Liver (tissue), 3 donors: Measurements from ENCODE around the gene ARPC1A.

Experiments
- ATF3 ChIP-seq: IDR thresholded peaks from 2 replicates; pipeline ENCODE4 v1.6.1; 2016; ENCODE audit warnings: antibody characterized with exemption
- CTCF ChIP-seq: fragments of 150-350 bp; IDR thresholded peaks from 2 replicates; pipeline ENCODE4 v1.5.1; 2017; ENCODE audit warnings: improper control_type of control experiment, low read depth, low read length; ENCODE audit not compliant: missing input control
- EGR1 ChIP-seq, 2 donors: IDR thresholded peaks; 2 replicates each; pipeline ENCODE4 v1.6.1; 2016 to 2018; ENCODE audit warnings: antibody characterized with exemption in 2 of 2, low read depth in 2 of 2
- FOXA1 ChIP-seq: IDR thresholded peaks from 2 replicates; pipeline ENCODE4 v1.6.1; 2016; ENCODE audit warnings: antibody characterized with exemption
- GABPA ChIP-seq, 2 donors: IDR thresholded peaks in 1 of 2; conservative IDR thresholded peaks in 1 of 2; 2 replicates each; pipeline ENCODE4 v1.6.1; 2016; ENCODE audit warnings: antibody characterized with exemption in 2 of 2, mild to moderate bottlenecking in 1 of 2, moderate library complexity in 1 of 2
- JUND ChIP-seq, 2 donors: IDR thresholded peaks; 2 replicates each; pipeline ENCODE4 v1.6.1; 2016; ENCODE audit warnings: antibody characterized with exemption in 2 of 2
- MAX ChIP-seq: IDR thresholded peaks from 2 replicates; pipeline ENCODE4 v1.6.1; 2016; ENCODE audit warnings: antibody characterized with exemption
- NR2F2 ChIP-seq: IDR thresholded peaks from 2 replicates; pipeline ENCODE4 v1.6.1; 2016; ENCODE audit warnings: antibody characterized with exemption
- RAD21 ChIP-seq, 2 donors: IDR thresholded peaks; 2 replicates each; pipeline ENCODE4 v1.6.1; 2016; ENCODE audit warnings: antibody characterized with exemption in 2 of 2, mild to moderate bottlenecking in 2 of 2
- REST ChIP-seq: IDR thresholded peaks from 2 replicates; pipeline ENCODE4 v1.6.1; 2016; ENCODE audit warnings: antibody characterized with exemption, mild to moderate bottlenecking
- TAF1 ChIP-seq: conservative IDR thresholded peaks from 2 replicates; pipeline ENCODE4 v1.6.1; 2016; ENCODE audit warnings: antibody characterized with exemption, mild to moderate bottlenecking
- YY1 ChIP-seq: IDR thresholded peaks from 2 replicates; pipeline ENCODE4 v1.6.1; 2016; ENCODE audit warnings: antibody characterized with exemption, mild to moderate bottlenecking
- ZBTB33 ChIP-seq: IDR thresholded peaks from 2 replicates; pipeline ENCODE4 v1.6.1; 2016; ENCODE audit warnings: antibody characterized with exemption
- donor health status: healthy.
- donor health status: healthy.

- TF ChIP-seq YY1, result no peak
- no peak for TF ChIP-seq EGR1 (IDR thresholded peaks at IDR 0.05; ENCODE audit: low read depth in 2 of 2)
- no peak for TF ChIP-seq CTCF
- no peak for TF ChIP-seq ATF3
- no peak for TF ChIP-seq GABPA (IDR thresholded peaks at IDR 0.05 in 1 of 2, conservative IDR thresholded peaks at IDR 0.05 in 1 of 2)
- TF ChIP-seq MAX, result no peak
- no peak for TF ChIP-seq FOXA1
- TF ChIP-seq TAF1, result no peak
- TF ChIP-seq ZBTB33, result no peak
- no peak for TF ChIP-seq REST
- no peak for TF ChIP-seq JUND (IDR thresholded peaks at IDR 0.05)
- TF ChIP-seq NR2F2, result no peak
- no peak for TF ChIP-seq RAD21 (IDR thresholded peaks at IDR 0.05)
Observed at GRCh38 chr7:99407872-99408378, 82.2 kb downstream of the ARPC1A start.
